ENCODE data around the gene TANGO6. TPM values are rescaled to one million over a fixed set of nuclear protein-coding genes. Genes with fewer than 3 reads are reported as not detected.
"Not testable (repeated sequence)": the region's sequence is repeated elsewhere in the genome, so short reads cannot be mapped to it uniquely, and the experiment has no call there.

The TANGO6 gene
- polyA plus RNA-seq, 6 donors from 2014 or later, result 8.5 to 17.0 (median 10.8) TPM

DNA sequence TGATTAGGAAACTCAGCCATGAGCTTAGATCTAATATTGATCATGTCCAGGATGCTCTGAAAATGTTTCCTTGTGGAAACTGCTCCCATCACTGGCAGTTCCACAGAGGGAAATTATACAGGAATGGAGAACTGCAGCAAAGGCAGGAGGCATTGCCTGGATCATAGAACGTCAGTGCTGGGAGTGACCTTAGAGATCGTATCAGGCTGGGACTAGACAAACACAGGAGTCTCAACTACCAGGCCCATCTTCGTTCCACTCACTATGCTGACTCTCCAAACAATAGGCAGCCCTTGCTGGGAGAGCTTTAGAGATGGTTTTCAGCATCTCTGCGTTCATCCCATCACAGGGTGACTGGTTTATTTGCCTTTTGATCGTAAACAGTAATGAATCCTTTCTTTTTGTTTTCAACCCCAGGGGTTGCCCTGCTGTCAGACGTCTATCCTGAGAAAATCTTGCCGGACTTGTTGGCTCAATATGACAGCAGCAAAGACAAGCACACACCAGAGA is 130.3 kb downstream of the TANGO6 start:
- H3K36me3 Mint-ChIP-seq, result peaks cover 25 to 31% of the 10 kb centered on the region in 2 donors

DNA sequence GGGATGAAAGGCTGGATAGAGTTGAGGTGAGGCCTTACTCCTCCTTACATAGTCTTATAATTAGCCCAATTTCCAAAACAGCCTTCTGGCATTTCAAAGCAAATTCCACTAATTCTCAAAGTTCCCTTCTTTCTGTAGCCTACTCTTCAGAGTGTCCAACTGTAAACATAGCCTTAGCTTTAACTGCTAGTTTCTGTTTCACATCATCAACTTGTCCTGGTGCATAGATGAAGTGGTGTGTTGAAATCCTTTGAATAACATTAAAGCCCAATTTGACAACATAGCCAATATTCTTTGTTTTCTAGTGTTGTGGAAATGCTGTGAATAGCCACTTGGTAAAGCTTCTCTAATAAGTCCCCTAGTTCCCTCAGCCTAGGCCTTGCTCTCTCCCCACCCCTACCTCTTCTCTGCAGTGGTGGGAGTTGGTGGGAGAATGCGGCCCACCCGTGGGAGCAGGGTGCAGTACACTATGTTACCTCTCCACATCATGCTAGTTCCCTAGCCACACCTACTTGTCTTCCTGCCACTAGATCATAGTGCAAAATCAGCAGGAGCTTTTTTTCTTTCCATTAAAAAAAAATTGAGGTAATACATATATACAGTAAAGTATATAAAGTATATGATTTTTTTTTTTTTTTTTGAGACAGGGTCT is 135.1 kb downstream of the TANGO6 start:
- no peak for DNase-seq
- H3K9me3 Mint-ChIP-seq, result no peaks in the 10 kb centered on the region
- no peak overlapping the region for H3K4me3 Mint-ChIP-seq
- ATAC-seq (ENCODE audit: low read depth in 2 of 2), result no peak
- peak overlapping the region in 3 of 6 donors; percentile 15 to 59 (median 50) for H3K27ac Mint-ChIP-seq
- no peaks in the 10 kb centered on the region for H3K27me3 Mint-ChIP-seq
- H3K36me3 Mint-ChIP-seq, result peaks cover 19 to 35% of the 10 kb centered on the region in 2 donors
- no peaks in the 10 kb centered on the region for H3K4me1 Mint-ChIP-seq

More for the DNA sequence above, 130.3 kb downstream of the TANGO6 start:
- H3K9me3 Mint-ChIP-seq, result no peaks in the 10 kb centered on the region
- no peak overlapping the region for H3K4me3 Mint-ChIP-seq
- DNase-seq, result no peak
- no peak for ATAC-seq (ENCODE audit: low read depth in 2 of 2)
- no peaks in the 10 kb centered on the region for H3K27me3 Mint-ChIP-seq
- peaks cover 0 to 3% (median 0%) of the 10 kb centered on the region in 3 donors for H3K4me1 Mint-ChIP-seq
- H3K27ac Mint-ChIP-seq, result peak overlapping the region in 2 of 6 donors; percentile 12 to 60

DNA sequence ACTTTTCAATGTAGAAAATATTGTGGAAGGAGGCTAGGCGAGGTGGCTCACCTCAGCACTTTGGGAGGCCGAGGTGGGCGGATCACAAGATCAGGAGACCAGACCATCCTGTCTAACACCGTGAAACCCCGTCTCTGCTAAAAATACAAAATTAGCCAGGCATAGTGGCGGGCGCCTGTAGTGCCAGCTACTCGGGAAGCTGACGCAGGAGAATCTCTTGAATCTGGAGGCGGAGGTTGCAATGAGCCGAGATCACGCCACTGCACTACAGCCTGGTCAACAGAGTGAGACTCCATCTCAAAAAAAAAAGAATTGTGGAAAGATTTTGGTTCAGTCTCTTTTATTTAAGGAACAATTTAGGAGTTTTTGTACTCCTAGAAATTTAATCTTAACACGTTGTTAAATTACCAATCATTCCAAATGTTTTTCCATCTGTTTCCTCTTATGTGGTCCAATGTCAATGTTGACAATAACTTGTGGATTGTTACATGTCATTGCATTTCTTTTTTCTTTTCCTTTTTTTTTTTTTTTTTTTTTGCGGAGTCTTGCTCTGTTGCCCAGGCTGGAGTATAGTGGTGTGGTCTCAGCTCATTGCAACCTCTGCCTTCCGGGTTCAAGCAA is 137.5 kb downstream of the TANGO6 start:
- Mint-ChIP-seq H3K27me3 (no peaks in the 10 kb centered on the region), H3K4me3 (no peak overlapping the region), H3K36me3 (peaks cover 0 to 22% of the 10 kb centered on the region in 2 donors), H3K4me1 (no peaks in the 10 kb centered on the region), H3K9me3 (no peaks in the 10 kb centered on the region), H3K27ac (no peak overlapping the region)
- ATAC-seq (ENCODE audit: low read depth in 2 of 2) (no peak), DNase-seq (no peak)

DNA sequence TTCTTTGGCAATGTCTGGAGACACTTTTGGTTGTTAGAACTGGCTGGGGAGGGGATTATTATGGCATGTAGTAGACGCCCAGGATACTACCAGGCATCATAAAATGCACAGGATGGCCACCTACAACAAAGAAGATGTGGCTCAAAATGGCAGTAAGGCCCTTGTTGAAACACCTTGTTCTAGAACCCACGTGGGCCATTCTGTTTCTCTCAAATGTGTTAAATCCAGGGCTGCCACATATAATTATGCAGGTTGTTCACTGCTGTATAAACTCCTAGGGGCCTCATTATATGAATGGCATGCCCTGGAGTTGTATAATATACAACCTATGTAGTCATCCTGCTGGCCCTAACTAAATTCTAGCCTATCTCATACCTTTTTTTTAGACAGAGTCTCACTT is 138.6 kb downstream of the TANGO6 start:
- Mint-ChIP-seq H3K9me3 (no peaks in the 10 kb centered on the region), H3K36me3 (peaks cover 0 to 22% of the 10 kb centered on the region in 2 donors), H3K27me3 (no peaks in the 10 kb centered on the region), H3K27ac (no peak overlapping the region), H3K4me3 (no peak overlapping the region), H3K4me1 (no peaks in the 10 kb centered on the region)
- no peak for DNase-seq
- no peak for ATAC-seq (ENCODE audit: low read depth in 2 of 2)

DNA sequence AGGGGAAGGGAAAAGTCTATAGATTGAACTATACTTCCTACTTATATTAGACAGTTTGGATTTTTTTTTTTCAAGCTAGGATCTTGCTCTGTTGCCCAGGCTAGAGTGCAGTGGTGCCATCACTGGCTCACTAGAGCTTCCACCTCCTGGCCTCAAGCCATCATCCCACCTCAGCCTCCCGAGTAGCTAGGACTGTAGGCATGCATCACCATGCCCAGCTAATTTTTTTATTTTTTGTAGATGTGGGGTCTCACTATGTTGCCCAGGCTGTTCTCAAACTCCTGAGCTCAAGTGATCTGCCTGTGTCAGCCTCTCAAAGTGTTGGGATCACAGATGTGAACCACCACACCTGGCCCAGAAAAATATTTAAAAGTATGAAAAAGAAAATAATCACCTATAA is 141.1 kb downstream of the TANGO6 start:
- ATAC-seq (ENCODE audit: low read depth in 2 of 2) (no peak), DNase-seq (no peak)
- no peaks in the 10 kb centered on the region for H3K4me1 Mint-ChIP-seq
- no peaks in the 10 kb centered on the region for H3K27me3 Mint-ChIP-seq
- H3K36me3 Mint-ChIP-seq, result peaks cover 0 to 16% of the 10 kb centered on the region in 2 donors
- H3K9me3 Mint-ChIP-seq, result no peaks in the 10 kb centered on the region
- no peak overlapping the region for H3K4me3 Mint-ChIP-seq
- peak overlapping the region in 1 of 6 donors; percentile 85 for H3K27ac Mint-ChIP-seq

DNA sequence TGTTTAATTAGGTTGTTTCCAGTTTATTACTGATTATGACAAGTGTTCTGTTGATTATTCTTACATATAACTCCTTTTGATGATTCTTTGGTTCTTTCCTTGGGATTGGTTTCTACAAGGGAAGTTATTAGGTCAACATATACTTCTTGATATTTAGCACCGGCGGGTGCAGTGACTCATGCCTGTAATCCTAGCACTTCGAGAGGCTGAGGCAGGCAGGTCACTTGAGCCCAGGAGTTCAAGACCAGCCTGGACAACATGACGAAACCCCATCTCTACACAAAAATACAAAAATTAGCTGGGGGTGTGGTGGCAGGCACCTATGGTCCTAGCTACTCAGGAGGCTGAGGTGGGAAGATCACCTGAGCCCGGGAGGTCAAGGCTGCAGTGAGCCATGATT is 141.9 kb downstream of the TANGO6 start:
- H3K4me1 Mint-ChIP-seq, result no peaks in the 10 kb centered on the region
- no peak overlapping the region for H3K27ac Mint-ChIP-seq
- ATAC-seq (ENCODE audit: low read depth in 2 of 2) (no peak), DNase-seq (no peak)
- H3K9me3 Mint-ChIP-seq, result no peaks in the 10 kb centered on the region
- no peak overlapping the region for H3K4me3 Mint-ChIP-seq
- peaks cover 6 to 16% of the 10 kb centered on the region in 2 donors for H3K36me3 Mint-ChIP-seq
- no peaks in the 10 kb centered on the region for H3K27me3 Mint-ChIP-seq

DNA sequence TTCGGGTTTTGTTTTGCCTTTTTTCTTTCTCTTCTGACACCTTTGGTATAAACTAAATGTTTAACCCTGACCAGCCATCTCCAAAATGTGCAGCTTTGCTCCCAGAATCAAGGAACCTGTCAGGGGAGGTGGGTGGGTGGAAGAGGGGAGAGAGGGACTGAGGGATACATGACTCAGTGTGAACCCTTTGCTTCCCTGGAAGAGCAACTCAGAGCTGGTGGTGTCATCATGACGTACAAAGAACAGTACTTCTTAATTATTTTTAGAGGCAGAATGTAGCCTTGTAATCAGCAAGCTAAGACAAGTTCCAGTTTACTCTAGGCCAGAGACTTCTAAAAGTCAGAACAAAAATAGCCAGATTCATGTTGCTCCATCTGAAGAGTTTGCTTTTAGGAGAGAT is 142.5 kb downstream of the TANGO6 start:
- Mint-ChIP-seq H3K27ac (no peak overlapping the region), H3K36me3 (peaks cover 6 to 16% of the 10 kb centered on the region in 2 donors), H3K4me3 (no peak overlapping the region), H3K27me3 (no peaks in the 10 kb centered on the region), H3K9me3 (no peaks in the 10 kb centered on the region), H3K4me1 (peaks cover 0 to 4% (median 0%) of the 10 kb centered on the region in 3 donors)
- ATAC-seq (ENCODE audit: low read depth in 2 of 2) (no peak), DNase-seq (no peak)

DNA sequence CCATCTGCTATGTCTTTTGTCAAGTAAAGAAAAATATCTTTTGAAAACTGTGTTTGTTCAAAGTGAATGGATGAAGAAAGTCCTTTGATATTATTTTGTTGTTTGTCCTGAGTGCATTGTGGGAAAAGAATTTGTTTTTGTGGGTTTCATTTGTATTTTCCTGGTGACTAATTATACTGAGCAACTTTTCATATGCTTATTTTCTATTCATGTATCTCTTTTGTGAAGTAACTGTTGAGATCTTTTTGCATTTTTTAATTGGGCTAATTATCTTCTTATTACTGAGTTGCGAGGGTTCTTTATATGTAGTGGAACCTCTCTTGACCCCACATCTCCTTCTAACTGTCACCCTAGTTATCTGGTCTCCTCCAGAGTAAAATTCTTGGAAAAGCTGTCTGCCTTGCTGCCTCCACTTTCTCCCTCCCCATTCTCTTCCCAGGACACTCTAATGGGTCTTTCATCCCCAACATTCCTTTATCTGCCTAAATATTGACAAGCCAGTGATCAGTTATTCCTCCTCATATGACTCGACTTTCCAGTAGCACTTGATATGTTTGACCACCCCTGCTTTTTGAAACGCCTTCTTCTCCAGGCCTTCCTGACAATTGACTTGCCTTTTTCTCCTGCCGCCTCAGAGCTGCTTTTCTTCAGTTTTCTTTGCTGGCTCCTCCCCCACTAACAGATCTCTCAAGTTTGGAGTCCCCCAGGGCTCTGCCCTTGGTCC is 144.6 kb downstream of the TANGO6 start:
- no peak overlapping the region for H3K4me3 Mint-ChIP-seq
- H3K9me3 Mint-ChIP-seq, result no peaks in the 10 kb centered on the region
- DNase-seq, result no peak
- no peaks in the 10 kb centered on the region for H3K27me3 Mint-ChIP-seq
- peak overlapping the region in 2 of 6 donors; percentile 59 to 74 for H3K27ac Mint-ChIP-seq
- peaks cover 0 to 6% (median 0%) of the 10 kb centered on the region in 3 donors for H3K4me1 Mint-ChIP-seq
- no peak for ATAC-seq (ENCODE audit: low read depth in 2 of 2)
- H3K36me3 Mint-ChIP-seq, result peaks cover 6 to 17% of the 10 kb centered on the region in 2 donors

DNA sequence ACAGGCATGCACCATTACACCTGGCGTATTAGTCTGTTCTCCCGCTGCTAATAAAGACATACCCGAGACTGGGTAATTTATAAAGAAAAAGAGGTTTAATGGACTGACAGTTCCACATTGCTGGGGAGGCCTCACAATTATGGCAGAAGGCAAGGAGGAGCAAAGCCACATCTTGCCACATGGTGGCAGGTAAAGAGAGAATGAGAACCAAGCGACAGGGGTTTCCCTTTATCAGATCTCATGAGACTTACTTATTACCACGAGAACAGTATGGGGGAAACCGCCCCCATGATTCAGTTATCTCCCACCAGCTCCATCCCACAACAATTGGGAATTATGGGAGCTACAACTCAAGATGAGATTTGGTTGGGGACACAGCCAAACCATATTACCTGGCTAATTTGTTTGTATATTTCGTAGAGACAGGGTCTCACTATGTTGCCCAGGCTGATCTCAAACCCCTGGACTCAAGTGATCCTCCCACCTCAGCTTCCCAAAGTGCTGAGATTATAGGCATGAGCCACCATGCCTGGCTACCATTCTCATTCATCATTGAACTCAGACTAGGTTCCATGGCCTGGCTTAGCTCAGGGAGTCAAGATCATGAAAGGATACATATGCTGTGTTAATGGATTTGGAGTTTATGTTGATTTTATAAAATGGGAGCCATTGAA is 147.0 kb downstream of the TANGO6 start:
- not testable (repeated sequence) for H3K4me1 Mint-ChIP-seq; H3K9me3 Mint-ChIP-seq; H3K27me3 Mint-ChIP-seq; H3K4me3 Mint-ChIP-seq; DNase-seq; ATAC-seq (ENCODE audit: low read depth in 2 of 2)
- H3K27ac Mint-ChIP-seq, result peak overlapping the region in 2 of 6 donors; percentile 71 to 78
- H3K36me3 Mint-ChIP-seq, result peaks cover 6 to 10% of the 10 kb centered on the region in 2 donors

DNA sequence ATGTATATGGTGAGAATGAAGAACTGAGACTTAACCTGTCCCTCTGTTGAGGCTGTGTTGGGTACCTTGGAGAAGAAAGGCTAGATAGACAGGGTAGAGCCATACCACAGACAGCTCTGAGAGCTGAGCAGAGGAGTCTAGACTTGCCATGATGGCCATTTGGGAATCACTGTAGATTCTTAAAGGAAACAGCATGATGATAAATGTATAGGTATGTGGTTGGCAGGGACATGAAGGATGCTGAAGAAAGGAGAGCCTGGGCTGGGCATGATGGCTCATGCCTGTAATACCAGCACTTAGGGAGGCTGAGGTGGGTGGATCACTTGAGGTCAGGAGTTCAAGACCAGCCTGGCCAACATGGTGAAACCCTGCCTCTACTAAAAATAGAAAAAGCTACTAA is 147.7 kb downstream of the TANGO6 start:
- Mint-ChIP-seq H3K27ac (no peak overlapping the region), H3K9me3 (no peaks in the 10 kb centered on the region), H3K36me3 (peaks cover 6 to 10% of the 10 kb centered on the region in 2 donors), H3K4me1 (peaks cover 0 to 6% (median 0%) of the 10 kb centered on the region in 3 donors), H3K4me3 (no peak overlapping the region), H3K27me3 (no peaks in the 10 kb centered on the region)
- DNase-seq (no peak), ATAC-seq (ENCODE audit: low read depth in 2 of 2) (no peak)

DNA sequence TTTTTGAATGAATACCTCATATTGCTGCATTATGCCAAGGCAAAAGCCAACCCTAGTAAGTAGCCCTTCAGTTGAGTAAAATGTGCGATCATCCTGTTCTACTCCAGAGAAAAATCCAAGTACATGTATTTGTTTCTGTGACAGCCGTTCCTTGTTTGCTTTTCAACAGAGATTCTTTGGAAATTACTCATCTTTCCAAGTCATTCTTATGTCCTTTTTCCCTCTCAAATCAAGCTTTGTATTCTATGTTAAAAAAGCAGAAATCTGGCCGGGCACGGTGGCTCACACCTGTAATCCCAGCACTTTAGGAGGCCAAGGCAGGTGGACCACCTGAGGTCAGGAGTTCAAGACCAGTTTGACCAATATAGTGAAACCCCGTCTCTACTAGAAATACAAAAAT is 149.2 kb downstream of the TANGO6 start:
- no peak for DNase-seq
- no peak overlapping the region for H3K27ac Mint-ChIP-seq
- no peaks in the 10 kb centered on the region for H3K9me3 Mint-ChIP-seq
- H3K27me3 Mint-ChIP-seq, result no peaks in the 10 kb centered on the region
- ATAC-seq (ENCODE audit: low read depth in 2 of 2), result no peak
- H3K4me1 Mint-ChIP-seq, result peaks cover 0 to 6% (median 0%) of the 10 kb centered on the region in 3 donors
- H3K4me3 Mint-ChIP-seq, result no peak overlapping the region
- H3K36me3 Mint-ChIP-seq, result peaks cover 6 to 16% of the 10 kb centered on the region in 2 donors

DNA sequence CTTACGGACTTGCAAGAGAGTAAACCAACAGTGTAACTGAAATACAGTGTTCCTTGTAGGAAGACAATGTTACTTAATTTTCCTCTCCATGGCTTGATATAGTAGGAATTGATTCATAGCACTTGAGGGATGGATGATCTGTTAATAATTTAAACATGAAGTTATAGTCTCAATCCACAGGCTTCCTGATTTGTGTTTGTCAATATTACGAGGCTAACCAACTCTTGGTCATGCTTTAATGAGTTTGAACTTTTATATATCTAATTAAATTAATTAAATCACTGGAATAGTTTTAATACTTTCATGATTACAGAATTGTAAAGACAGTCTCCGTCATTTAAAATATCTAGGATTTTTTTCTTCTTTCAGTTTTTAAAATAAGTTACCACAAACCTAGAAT is 150.1 kb downstream of the TANGO6 start:
- ATAC-seq (ENCODE audit: low read depth in 2 of 2), result no peak
- H3K4me1 Mint-ChIP-seq, result peaks cover 0 to 6% (median 0%) of the 10 kb centered on the region in 3 donors
- DNase-seq, result no peak
- no peaks in the 10 kb centered on the region for H3K9me3 Mint-ChIP-seq
- H3K27me3 Mint-ChIP-seq, result no peaks in the 10 kb centered on the region
- H3K27ac Mint-ChIP-seq, result no peak overlapping the region
- H3K36me3 Mint-ChIP-seq, result peaks cover 6 to 16% of the 10 kb centered on the region in 2 donors
- H3K4me3 Mint-ChIP-seq, result no peak overlapping the region

DNA sequence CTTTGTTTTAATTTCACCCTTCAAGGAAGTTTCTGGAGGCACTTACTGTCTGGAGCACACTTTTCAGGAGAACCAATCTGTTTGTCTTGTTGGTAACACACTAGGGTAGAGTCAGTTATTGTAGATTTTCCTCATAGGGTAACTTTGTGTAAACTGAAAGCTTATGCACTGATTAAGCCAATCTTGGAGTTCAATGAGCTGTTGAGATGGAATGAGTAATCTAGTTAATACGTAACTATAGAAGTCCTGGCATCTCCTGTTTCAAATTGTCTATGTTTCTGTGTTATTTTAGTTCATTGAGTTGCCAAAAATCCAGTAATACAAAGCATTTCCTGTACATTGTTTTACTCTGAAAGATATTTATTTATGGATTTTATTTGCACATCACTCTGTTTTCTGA is 150.6 kb downstream of the TANGO6 start:
- Mint-ChIP-seq H3K4me3 (no peak overlapping the region), H3K27ac (no peak overlapping the region), H3K4me1 (peaks cover 0 to 6% (median 0%) of the 10 kb centered on the region in 3 donors), H3K36me3 (peaks cover 6 to 16% of the 10 kb centered on the region in 2 donors), H3K9me3 (no peaks in the 10 kb centered on the region), H3K27me3 (no peaks in the 10 kb centered on the region)
- DNase-seq (no peak), ATAC-seq (ENCODE audit: low read depth in 2 of 2) (no peak)

Measured in naive B cell (primary cell).